Glutamatergic neuron (in vitro differentiated cells): ENCODE data around the gene SLC1A4. TPM values are rescaled to one million over a fixed set of nuclear protein-coding genes. Genes with fewer than 3 reads are reported as not detected.

Experiments
- DNase-seq: peaks from one replicate; pipeline ENCODE4 v3.0.0; 2022
- H3K27ac Mint-ChIP-seq: one replicate; pipeline ENCODE4 v1.8.0; 2020; ENCODE audit warnings: mild to moderate bottlenecking, mixed read lengths, inconsistent platforms; ENCODE audit not compliant: unreplicated experiment
- H3K27me3 Mint-ChIP-seq: one replicate; pipeline ENCODE4 v1.8.0; 2020; ENCODE audit warnings: mild to moderate bottlenecking, moderate library complexity, mixed read lengths, inconsistent platforms; ENCODE audit not compliant: unreplicated experiment
- H3K36me3 Mint-ChIP-seq: one replicate; pipeline ENCODE4 v1.8.0; 2020; ENCODE audit warnings: mild to moderate bottlenecking, mixed read lengths, inconsistent platforms; ENCODE audit not compliant: unreplicated experiment
- H3K4me1 Mint-ChIP-seq: one replicate; pipeline ENCODE4 v1.8.0; 2020; ENCODE audit warnings: mild to moderate bottlenecking, low read depth, mixed read lengths, inconsistent platforms; ENCODE audit not compliant: unreplicated experiment
- H3K4me3 Mint-ChIP-seq: one replicate; pipeline ENCODE4 v1.8.0; 2020; ENCODE audit warnings: mild to moderate bottlenecking, mixed read lengths, inconsistent platforms; ENCODE audit not compliant: unreplicated experiment
- H3K9me3 Mint-ChIP-seq: one replicate; pipeline ENCODE4 v1.8.0; 2020; ENCODE audit warnings: mild to moderate bottlenecking, moderate library complexity, mixed read lengths, inconsistent platforms; ENCODE audit not compliant: unreplicated experiment
- total RNA-seq: library from RNA; stranded (reverse); fragmentation: NEBNext Ultra II Directional; extraction: Animal tissue kit (Norgen Biotek cat#: 25700); gene quantifications from one replicate; pipeline ENCODE4 v1.2.1, GENCODE V29; 2021; ENCODE audit not compliant: unreplicated experiment
- TF ChIP-seq, protein P1 (sequence below): fragments of 200-600 bp; sonication (generic); IDR thresholded peaks from one replicate; pipeline ENCODE4 v1.5.0; 2021; ENCODE audit not compliant: partially characterized antibody, unreplicated experiment

Gene SLC1A4
- total RNA-seq, 1 donor from 2014 or later: 27.9 TPM

DNA sequence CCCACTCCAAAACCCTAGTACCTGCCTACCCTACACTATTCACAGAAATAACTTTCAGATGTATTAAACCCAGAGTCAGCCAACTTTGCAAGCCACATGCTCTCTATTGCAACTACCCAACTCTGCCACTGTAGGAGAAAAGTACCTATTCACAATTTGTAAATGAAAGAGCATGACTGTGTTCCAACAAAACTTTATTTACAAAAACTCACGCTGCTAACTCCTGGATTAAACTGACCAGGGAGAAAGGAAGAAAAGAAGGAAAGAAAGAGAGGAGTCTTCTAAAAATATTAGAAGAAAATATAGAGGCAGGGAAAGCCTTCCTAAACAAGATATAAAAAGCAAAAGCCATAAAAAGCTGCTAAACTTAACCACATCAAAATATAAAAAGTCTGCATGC lies 24.6 kb downstream of the SLC1A4 start:
- Mint-ChIP-seq H3K27ac (no peak overlapping the region), H3K4me3 (no peak overlapping the region), H3K36me3 (no peaks in the 10 kb centered on the region), H3K4me1 (peaks cover 6% of the 10 kb centered on the region), H3K9me3 (no peaks in the 10 kb centered on the region), H3K27me3 (peaks cover 2% of the 10 kb centered on the region)
- TF ChIP-seq, protein P1, sequence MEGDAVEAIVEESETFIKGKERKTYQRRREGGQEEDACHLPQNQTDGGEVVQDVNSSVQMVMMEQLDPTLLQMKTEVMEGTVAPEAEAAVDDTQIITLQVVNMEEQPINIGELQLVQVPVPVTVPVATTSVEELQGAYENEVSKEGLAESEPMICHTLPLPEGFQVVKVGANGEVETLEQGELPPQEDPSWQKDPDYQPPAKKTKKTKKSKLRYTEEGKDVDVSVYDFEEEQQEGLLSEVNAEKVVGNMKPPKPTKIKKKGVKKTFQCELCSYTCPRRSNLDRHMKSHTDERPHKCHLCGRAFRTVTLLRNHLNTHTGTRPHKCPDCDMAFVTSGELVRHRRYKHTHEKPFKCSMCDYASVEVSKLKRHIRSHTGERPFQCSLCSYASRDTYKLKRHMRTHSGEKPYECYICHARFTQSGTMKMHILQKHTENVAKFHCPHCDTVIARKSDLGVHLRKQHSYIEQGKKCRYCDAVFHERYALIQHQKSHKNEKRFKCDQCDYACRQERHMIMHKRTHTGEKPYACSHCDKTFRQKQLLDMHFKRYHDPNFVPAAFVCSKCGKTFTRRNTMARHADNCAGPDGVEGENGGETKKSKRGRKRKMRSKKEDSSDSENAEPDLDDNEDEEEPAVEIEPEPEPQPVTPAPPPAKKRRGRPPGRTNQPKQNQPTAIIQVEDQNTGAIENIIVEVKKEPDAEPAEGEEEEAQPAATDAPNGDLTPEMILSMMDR: no peak
- DNase-seq: no peak

DNA sequence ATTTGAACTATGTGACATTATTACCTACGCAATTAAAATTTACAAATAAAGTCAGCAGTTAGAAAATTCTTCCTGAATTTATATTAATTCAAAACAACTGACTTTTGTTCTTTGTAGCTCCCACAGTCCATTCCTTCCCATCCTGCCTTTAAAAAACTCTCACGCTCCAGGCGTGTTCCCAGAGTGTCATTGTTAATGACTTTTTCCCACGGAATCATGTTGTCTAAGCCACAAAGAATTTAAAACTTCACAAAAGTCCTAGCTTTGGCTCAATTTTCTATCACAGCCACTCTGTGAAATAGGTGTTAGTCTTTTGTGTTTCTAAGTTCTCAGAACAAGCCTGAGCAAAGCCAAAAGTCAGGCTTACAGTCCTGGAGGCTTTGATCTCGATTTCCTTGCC lies 26.5 kb downstream of the SLC1A4 start:
- peaks cover 9% of the 10 kb centered on the region for H3K4me1 Mint-ChIP-seq
- peaks cover 7% of the 10 kb centered on the region for H3K36me3 Mint-ChIP-seq

DNA sequence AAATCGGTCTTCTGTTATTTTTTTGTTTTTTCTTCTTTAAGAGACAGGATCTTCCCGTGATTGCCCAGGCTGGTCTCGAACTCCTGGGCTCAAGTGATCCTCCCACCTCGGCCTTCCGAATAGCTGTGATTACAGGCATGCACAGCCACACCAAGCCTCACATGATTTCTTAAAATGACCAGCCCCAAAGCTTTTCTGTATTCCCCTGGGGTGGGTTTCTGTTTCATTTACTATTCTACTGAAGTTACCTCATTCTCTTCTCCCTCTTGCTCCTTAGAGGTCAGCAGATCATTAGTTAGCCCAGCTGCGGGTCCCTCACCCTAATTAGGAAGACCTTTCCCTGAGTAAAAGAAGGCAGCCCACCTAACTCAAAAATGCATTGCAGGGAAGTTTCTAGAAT lies 27.6 kb downstream of the SLC1A4 start:
- H3K4me1 Mint-ChIP-seq: peaks cover 9% of the 10 kb centered on the region
- DNase-seq: no peak
- TF ChIP-seq, protein P1: no peak
- H3K36me3 Mint-ChIP-seq: peaks cover 7% of the 10 kb centered on the region
- H3K9me3 Mint-ChIP-seq: no peaks in the 10 kb centered on the region
- H3K27ac Mint-ChIP-seq: no peak overlapping the region
- no peak overlapping the region for H3K4me3 Mint-ChIP-seq
- H3K27me3 Mint-ChIP-seq: no peaks in the 10 kb centered on the region

More for the DNA sequence above, 26.5 kb downstream of the SLC1A4 start:
- Mint-ChIP-seq H3K27me3 (no peaks in the 10 kb centered on the region), H3K27ac (no peak overlapping the region), H3K9me3 (no peaks in the 10 kb centered on the region), H3K4me3 (no peak overlapping the region)
- no peak for DNase-seq
- TF ChIP-seq, protein P1: no peak

DNA sequence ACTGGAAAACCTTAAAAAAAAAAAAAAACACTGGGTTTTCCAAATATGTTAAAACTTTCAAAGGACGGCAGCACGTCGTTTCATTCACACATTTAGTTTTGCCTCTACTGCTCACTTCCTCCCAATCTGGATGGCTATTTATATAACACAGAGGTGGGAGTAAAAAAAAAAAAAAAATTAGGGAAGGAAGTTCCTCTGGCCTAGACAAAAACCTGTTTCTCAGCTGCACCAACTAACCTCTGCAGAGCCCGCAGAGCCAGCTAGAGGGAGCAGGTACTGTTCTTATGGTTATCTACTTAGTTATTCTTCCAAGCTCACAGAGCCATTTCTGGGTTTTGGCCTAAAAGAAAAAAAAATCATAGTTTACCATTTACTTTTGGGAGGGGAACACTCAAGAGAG lies 28.1 kb downstream of the SLC1A4 start:
- peaks cover 7% of the 10 kb centered on the region for H3K36me3 Mint-ChIP-seq
- TF ChIP-seq, protein P1: no peak
- no peak for DNase-seq
- H3K27me3 Mint-ChIP-seq: no peaks in the 10 kb centered on the region
- no peak overlapping the region for H3K4me3 Mint-ChIP-seq
- no peak overlapping the region for H3K27ac Mint-ChIP-seq
- H3K9me3 Mint-ChIP-seq: no peaks in the 10 kb centered on the region
- peaks cover 9% of the 10 kb centered on the region for H3K4me1 Mint-ChIP-seq

DNA sequence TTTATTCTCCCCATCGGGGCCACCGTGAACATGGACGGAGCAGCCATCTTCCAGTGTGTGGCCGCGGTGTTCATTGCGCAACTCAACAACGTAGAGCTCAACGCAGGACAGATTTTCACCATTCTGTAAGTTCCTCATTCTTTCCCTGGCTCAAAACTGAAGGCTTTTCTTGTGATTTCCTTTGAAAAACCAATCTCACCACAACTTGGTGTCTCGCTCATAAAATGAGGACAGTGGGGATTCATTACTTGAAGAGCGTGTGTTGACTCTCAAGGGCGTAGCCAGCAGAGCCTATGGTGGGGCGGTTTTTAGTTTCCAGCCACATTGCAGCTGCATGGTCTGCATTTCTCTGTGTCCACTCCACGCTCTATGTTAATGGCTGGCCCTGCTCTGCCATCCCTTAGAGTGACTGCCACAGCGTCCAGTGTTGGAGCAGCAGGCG lies 29.0 kb downstream of the SLC1A4 start:
- Mint-ChIP-seq H3K27me3 (no peaks in the 10 kb centered on the region), H3K4me3 (peak overlapping the region; percentile 6), H3K4me1 (peaks cover 9% of the 10 kb centered on the region), H3K36me3 (peaks cover 7% of the 10 kb centered on the region), H3K27ac (no peak overlapping the region), H3K9me3 (no peaks in the 10 kb centered on the region)
- TF ChIP-seq, protein P1: no peak
- no peak for DNase-seq
